NCI-H2196 (cell line): ENCODE results near the gene SNAP47.
A peak's percentile ranks its signal among the peaks of the same experiment; 100 is the strongest.

Experiments
- DNase-seq: peaks from one replicate; lab custom pipeline; 2025; ENCODE audit not compliant: unreplicated experiment; lab: John Stamatoyannopoulos, UW

Gene SNAP47

GRCh38 chr1:227748496-227749182, 13.4 kb downstream of the SNAP47 start:
- DNase-seq: no peak

DNA sequence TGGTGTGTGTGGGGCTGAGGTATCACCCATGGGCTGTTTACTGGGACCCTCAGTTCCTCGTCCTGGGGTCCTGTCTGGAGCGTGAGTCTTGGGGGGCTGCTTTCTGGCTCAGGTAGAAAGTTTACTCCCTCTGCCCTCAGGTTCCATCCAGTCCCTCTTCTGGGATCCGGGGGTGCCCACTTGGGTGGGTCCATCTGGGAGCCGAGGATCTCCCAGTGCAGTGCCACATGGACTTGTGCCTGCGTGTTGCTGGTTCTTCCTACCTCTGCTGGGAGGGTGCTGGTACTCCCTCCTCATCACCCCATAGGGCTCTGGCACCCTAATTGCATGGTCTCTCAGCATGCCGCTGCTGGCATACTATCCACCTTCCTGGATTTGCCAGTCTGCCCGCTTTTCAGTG, 14.0 kb downstream of the SNAP47 start:
- DNase-seq: no peak

DNA sequence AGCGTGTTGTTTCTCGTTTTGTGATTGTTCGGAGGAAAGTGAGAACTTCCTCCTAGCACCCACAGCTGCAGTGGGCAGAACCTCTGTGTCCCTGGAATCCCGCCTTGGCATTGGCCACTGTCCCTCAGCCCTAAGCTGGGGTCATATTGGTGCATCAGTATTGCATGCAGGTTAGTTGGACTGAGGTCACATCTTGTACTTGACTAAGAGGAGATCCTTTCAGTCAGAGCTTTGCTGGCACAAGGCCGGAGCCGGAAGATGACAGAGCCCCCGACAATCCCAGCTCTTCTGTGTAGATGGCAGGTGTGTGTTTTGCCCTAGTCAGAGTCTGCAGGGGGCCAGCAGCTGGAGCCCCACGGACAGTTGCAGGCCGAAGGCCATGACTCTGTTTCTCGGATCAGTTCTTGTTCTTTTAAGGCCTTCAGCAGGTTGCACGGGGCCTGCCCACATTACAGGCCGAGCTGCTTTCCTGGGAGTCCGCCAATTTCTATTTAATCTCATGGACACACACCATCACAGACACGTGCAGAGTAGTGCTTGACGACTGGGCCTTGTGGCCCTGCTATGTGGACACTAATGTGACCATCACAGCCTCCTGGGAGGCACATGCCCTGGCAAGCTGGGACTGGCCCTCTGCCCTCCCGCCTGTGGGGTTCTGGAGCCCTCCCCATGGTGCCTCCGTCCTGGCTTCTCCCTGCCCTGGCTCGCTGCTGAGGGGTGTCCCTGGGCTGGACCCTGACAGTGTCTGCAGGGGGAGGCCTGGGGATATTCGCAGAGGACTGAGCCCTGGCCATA, 14.9 kb downstream of the SNAP47 start:
- no peak for DNase-seq

DNA sequence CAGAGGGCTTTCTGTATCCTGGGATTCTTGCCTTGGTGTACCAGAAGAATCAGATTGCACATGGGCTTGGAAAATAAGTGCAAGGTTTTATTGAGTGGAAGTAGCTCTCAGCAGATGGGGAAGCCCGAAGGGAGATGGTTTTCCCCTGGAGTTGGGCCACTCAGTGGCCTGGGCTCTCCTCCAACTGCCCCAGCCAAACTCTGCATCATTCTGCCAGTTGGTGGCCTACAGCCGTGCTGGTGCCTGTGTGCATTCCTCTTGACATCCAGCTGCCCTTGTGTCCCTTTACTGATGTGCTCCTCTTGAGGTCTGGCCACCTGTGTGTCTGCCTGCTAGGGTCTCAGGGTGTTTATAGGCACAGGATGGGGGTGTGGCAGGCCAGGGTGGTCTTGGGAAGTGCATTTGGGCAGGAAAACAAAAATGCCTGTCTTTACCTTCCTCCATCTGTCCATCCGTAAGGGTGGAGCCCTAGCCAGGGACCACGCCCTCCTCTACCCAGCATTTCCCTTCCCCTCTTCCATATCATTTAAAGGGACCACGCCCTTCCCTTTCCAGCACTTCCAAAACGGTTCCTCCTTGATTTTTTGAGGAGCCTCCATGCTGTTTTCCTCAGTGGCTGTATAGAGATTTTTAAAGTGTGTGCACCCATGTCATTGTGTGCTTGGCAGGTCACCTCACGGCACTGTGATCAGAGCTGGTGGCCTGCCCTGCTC, 18.9 kb downstream of the SNAP47 start:
- DNase-seq: peak; percentile 39

GRCh38 chr1:227754958-227755357, 19.7 kb downstream of the SNAP47 start:
- DNase-seq: no peak

DNA sequence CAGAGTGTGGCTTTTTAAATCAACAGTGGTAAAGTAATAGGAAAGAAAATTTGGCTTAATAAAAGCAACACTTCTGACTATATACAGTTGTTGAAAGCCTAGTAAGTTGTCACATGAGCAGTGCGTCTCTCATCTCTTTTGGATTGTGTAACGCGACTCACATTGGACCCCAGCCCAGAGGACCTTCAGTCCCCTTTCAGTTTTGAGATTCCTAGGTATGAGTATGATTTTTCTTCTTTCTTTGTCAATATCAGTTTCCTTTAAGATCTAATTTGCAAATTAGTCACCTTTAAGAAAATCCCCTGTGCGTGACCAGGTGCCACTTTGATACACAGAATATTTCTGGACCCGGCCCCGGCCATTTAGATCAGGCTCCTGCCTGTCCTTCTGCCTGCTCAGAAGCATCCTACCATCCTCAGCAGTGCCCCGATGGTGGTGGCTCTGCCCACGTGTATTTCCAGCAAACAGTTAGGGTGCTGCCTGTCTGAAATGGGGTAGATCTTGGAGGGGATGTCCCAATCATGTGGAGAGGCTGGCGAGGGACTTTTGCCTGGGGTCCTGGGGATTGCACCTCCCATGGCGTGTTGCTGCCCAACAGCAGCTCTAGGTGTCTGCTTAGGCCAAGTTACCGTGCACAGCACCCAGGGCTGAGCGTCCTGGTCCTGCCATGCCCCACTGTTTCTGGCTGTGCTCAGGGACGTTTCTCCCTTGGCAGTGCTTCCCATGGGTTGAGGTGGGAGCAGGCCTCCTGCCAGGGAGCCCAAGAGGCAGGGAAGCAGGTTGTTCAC, 21.1 kb downstream of the SNAP47 start:
- no peak for DNase-seq

- DNase-seq: no peak
Observed at GRCh38 chr1:227757781-227758180, 22.5 kb downstream of the SNAP47 start.

- DNase-seq: no peak
Observed at GRCh38 chr1:227758366-227758765, 23.1 kb downstream of the SNAP47 start.

DNA sequence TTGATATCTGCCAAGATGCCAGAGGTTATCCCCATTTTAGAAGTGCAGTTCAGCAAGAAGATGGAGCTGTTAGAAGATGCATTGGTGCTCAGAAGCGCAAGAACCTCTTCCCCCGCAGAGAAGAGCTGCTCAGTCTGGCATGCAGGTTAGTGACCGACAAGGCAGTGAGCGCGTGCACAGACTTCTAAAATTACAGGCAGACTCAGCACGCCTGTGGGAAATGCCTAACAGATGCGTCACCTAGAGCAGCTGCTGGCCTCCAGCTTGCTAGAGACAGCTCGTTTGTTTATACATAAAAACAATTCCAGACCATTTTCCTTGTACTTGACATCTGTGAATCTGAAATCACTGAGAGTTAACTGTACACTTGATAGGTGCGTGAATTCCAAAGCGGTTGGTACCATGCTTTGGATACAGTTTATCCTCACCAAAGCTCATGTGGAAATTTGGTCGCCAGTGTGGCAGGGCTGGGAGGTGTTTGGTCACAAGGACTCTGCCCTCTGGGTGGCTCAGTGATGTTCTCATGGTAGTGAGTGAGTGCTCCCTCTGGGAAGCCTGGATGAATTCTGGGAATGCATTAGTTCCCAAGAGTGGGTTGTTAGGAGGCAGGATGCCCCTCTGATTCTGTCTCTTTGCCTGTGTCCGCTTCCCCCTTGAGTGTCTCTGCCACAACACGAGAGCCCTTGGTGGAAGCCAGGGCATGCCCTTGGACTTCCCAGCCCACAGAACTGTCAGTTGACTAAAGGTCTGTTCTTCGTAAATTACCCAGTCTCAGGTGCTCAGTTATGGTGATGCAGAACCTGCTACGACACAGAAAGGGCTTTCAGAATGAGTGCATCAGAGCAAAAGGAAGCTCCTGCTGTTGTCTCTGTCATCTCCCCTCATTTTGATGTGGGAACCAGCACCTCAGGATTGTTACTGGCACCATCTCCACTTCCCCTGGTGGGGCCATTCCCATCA, 24.4 kb downstream of the SNAP47 start:
- peak; percentile 51 for DNase-seq

- DNase-seq: no peak
Observed at GRCh38 chr1:227760377-227760776, 25.1 kb downstream of the SNAP47 start.

DNA sequence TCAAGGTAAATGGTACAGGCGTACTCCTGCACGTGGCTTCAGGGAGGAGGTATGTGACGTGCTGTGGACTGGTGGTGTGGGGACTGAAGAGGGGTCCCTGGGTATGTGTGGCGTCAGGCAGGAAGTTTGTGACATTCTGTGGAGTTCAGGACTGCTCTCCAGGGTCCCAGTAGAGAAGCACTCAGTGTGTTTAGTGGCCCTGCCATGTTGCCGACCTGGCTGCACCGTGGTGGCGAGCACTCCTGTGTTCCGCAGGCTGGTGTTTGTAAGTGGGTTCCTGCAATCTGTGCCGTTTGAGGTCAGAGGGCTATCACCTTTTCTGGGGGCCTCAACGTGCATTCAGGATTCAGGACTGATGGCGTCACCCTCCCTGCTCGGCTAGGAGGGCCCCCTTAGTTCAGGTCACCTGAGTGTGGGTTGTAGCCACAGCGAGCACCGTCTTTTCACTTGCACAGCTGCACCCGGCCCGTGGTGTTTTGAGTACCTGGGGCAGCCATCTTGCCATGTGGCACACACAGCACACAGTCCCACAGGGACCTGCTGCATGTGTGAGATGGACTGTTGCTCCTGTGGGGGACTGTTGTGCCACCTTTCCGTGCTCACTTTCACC, 26.5 kb downstream of the SNAP47 start:
- no peak for DNase-seq

- peak; percentile 96 for DNase-seq
Observed at GRCh38 chr1:227762231-227762911, 27.1 kb downstream of the SNAP47 start.

DNA sequence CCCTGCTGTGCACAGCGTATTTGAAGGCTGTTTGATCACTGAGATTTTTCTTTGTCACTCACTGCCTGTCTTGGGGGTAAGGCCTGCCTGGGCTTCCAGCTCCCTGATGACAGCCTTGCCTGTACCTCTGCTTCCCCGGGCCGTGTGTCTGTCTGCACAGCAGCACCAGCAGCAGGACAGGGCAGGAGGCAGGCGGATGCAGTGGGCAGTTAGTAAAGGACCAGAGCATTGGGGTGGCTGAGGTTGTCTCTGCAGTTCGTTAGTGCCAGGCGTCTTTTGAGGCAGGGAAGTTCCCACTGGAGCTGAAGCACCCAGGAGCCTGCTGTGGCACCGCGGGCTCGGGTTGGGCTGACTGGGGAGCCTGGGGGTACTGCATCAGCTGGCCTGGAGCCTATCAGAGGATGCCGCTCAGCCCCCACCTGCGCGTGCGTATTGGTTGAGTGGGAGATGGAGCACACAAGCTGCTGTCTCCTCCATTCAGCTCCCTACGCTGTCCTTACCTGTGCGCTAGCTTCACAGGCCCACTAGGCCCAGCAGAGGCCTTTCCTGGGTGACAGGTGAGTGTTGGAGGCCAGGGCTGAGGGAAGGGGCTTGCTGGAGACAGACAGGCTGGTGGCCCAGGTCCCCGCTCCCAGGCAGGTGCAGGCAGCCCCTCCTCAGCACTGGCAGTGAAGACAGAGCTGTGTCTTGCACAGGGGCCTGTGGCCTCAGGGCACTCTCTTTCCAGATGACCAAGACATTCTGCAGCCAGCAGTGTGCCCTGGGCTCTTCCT, 28.2 kb downstream of the SNAP47 start:
- DNase-seq: no peak

DNA sequence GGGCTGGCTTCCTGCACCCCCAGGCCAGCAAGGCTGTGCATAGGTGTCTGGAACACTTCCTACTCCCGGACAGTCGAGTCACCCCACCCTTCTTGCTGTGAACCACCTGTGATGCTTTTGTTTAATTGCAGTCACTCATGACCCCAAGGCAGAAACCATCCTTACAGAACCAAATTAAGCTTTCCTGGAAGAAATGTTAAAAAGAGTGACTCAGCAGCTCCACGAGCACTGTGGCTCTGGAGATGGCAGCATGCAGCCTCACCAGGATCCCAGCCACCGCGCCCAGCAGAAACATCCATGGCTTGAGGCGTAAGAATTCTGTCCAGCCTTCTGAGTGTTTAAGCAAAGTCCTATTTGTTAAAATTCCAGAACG, 28.8 kb downstream of the SNAP47 start:
- DNase-seq: no peak

- no peak for DNase-seq
Observed at GRCh38 chr1:227765261-227766014, 30.2 kb downstream of the SNAP47 start.

- peak; percentile 89 for DNase-seq
Observed at GRCh38 chr1:227766015-227766634, 30.9 kb downstream of the SNAP47 start.

GRCh38 chr1:227766653-227767277, 31.5 kb downstream of the SNAP47 start:
- DNase-seq: peak; percentile 58
